GM21390 (cell line): ENCODE measurements around the gene AHCYL2.
"Not testable (repeated sequence)": the region's sequence is repeated elsewhere in the genome, so short reads cannot be mapped to it uniquely, and the experiment has no call there.

Experiments used
- ATAC-seq: cut with Tn5 transposase; IDR thresholded peaks from one replicate; pipeline ENCODE4 v1.9.1; 2021; ENCODE audit not compliant: unreplicated experiment

AHCYL2 gene

GRCh38 chr7:129240119-129240820, 15.4 kb downstream of the AHCYL2 start:
- ATAC-seq, result no peak

GRCh38 chr7:129244220-129244619, 19.4 kb downstream of the AHCYL2 start:
- ATAC-seq, result no peak

GRCh38 chr7:129245533-129245932, 20.7 kb downstream of the AHCYL2 start:
- ATAC-seq, result no peak

GRCh38 chr7:129247087-129247486, 22.3 kb downstream of the AHCYL2 start:
- ATAC-seq, result no peak

- ATAC-seq, result no peak
Observed at GRCh38 chr7:129252128-129252527, 27.3 kb downstream of the AHCYL2 start.

GRCh38 chr7:129252603-129253002, 27.8 kb downstream of the AHCYL2 start:
- ATAC-seq, result not testable (repeated sequence)

- no peak for ATAC-seq
Observed at GRCh38 chr7:129255800-129256199, 31.0 kb downstream of the AHCYL2 start.

- no peak for ATAC-seq
Observed at GRCh38 chr7:129256221-129256620, 31.4 kb downstream of the AHCYL2 start.

- no peak for ATAC-seq
Observed at GRCh38 chr7:129257168-129257567, 32.3 kb downstream of the AHCYL2 start.

- ATAC-seq, result no peak
Observed at GRCh38 chr7:129258649-129259389, 34.0 kb downstream of the AHCYL2 start.

- no peak for ATAC-seq
Observed at GRCh38 chr7:129262324-129262723, 37.5 kb downstream of the AHCYL2 start.

GRCh38 chr7:129263168-129263567, 38.3 kb downstream of the AHCYL2 start:
- ATAC-seq, result no peak

GRCh38 chr7:129264534-129264933, 39.7 kb downstream of the AHCYL2 start:
- no peak for ATAC-seq

- ATAC-seq, result no peak
Observed at GRCh38 chr7:129265328-129265727, 40.5 kb downstream of the AHCYL2 start.

- no peak for ATAC-seq
Observed at GRCh38 chr7:129266181-129266580, 41.4 kb downstream of the AHCYL2 start.

- ATAC-seq, result no peak
Observed at GRCh38 chr7:129270077-129270476, 45.2 kb downstream of the AHCYL2 start.

GRCh38 chr7:129271500-129272355, 46.9 kb downstream of the AHCYL2 start:
- ATAC-seq, result no peak

GRCh38 chr7:129273936-129274335, 49.1 kb downstream of the AHCYL2 start:
- no peak for ATAC-seq

- ATAC-seq, result no peak
Observed at GRCh38 chr7:129277629-129278028, 52.8 kb downstream of the AHCYL2 start.

GRCh38 chr7:129278688-129279087, 53.9 kb downstream of the AHCYL2 start:
- ATAC-seq, result no peak

- no peak for ATAC-seq
Observed at GRCh38 chr7:129279757-129280156, 54.9 kb downstream of the AHCYL2 start.

- no peak for ATAC-seq
Observed at GRCh38 chr7:129281163-129281562, 56.3 kb downstream of the AHCYL2 start.
